Activated T-helper 1 cell treated with anti-CD3 and anti-CD28 coated beads, Interleukin-12 subunit alpha, Interleukin-12 subunit beta, Interleukin-2, Interleukin-4 antibody, amounts not matched to agents 30 ng/mL and 10 ng/mL and 1 ng/mL, durations not matched to agents 14 hours and 24 hours and 36 hours (primary cell): ENCODE measurements around the gene ADRB1. TPM values are rescaled to one million over a fixed set of nuclear protein-coding genes. Genes with fewer than 3 reads are reported as not detected.

Experiments used
- DNase-seq: peaks from one replicate; pipeline ENCODE4 v3.0.0; 2021; ENCODE audit warnings: low spot score
- H3K27ac Mint-ChIP-seq: one replicate; pipeline ENCODE4 v1.8.0; 2021; ENCODE audit warnings: mild to moderate bottlenecking, mixed read lengths
- H3K27me3 Mint-ChIP-seq: one replicate; pipeline ENCODE4 v1.8.0; 2022; ENCODE audit warnings: mild to moderate bottlenecking, moderate library complexity, mixed read lengths; ENCODE audit not compliant: insufficient read depth
- H3K36me3 Mint-ChIP-seq: one replicate; pipeline ENCODE4 v1.8.0; 2021; ENCODE audit warnings: low read depth, mixed read lengths
- H3K4me1 Mint-ChIP-seq: one replicate; pipeline ENCODE4 v1.8.0; 2021; ENCODE audit warnings: low read depth, mixed read lengths
- H3K4me3 Mint-ChIP-seq: one replicate; pipeline ENCODE4 v1.8.0; 2021; ENCODE audit warnings: mild to moderate bottlenecking, moderate library complexity, mixed read lengths
- H3K9me3 Mint-ChIP-seq: one replicate; pipeline ENCODE4 v1.8.0; 2021; ENCODE audit warnings: mixed read lengths
- intact Hi-C: fragments of 100-400 bp; cut with micrococcal nuclease; formaldehyde crosslinking; loops from one replicate; pipeline ENCODE4 v1.15.1; 2024
- total RNA-seq: library from RNA; stranded (reverse); gene quantifications from 2 replicates; pipeline ENCODE4 v1.2.3, GENCODE V29; 2022

ADRB1 gene
- total RNA-seq, 1 donor from 2014 or later = not detected

GRCh38 chr10:114048472-114048871 is 4.8 kb downstream of the ADRB1 start:
- DNase-seq = no peak
- no peaks in the 10 kb centered on the region for H3K9me3 Mint-ChIP-seq
- H3K36me3 Mint-ChIP-seq = no peaks in the 10 kb centered on the region
- H3K27me3 Mint-ChIP-seq = peaks cover 78% of the 10 kb centered on the region
- no peaks in the 10 kb centered on the region for H3K4me1 Mint-ChIP-seq
- intact Hi-C loops = no loop called here
- H3K27ac Mint-ChIP-seq = no peak overlapping the region
- no peak overlapping the region for H3K4me3 Mint-ChIP-seq

GRCh38 chr10:114051714-114052113 is 8.0 kb downstream of the ADRB1 start:
- H3K36me3 Mint-ChIP-seq = no peaks in the 10 kb centered on the region
- no peak overlapping the region for H3K4me3 Mint-ChIP-seq
- H3K9me3 Mint-ChIP-seq = no peaks in the 10 kb centered on the region
- H3K4me1 Mint-ChIP-seq = no peaks in the 10 kb centered on the region
- H3K27ac Mint-ChIP-seq = no peak overlapping the region
- intact Hi-C loops = no loop called here
- no peak for DNase-seq
- H3K27me3 Mint-ChIP-seq = peaks cover 67% of the 10 kb centered on the region

GRCh38 chr10:114052255-114052654 is 8.6 kb downstream of the ADRB1 start:
- Mint-ChIP-seq H3K27ac (no peak overlapping the region), H3K9me3 (no peaks in the 10 kb centered on the region), H3K4me3 (no peak overlapping the region), H3K27me3 (peaks cover 66% of the 10 kb centered on the region), H3K36me3 (no peaks in the 10 kb centered on the region), H3K4me1 (no peaks in the 10 kb centered on the region)
- intact Hi-C loops = no loop called here
- no peak for DNase-seq

DNA sequence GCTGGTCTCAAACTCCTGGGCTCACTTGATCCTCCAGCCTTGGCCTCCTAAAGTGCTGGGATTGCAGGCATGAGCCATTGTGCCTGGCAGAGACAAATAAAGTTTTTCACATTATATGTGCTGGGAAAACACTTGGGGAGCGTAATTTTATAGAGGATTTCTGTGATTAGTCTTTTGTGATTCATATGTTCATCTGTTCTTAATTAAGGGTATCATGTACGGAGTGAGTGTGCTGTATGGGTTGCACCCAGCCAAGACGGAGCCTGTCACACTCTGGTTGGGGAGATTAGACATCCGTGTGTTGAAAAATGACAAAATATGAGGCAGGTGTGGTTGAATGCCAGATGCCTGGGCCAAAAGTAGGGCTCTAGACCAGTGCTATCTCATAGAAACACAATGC is 10.3 kb downstream of the ADRB1 start:
- intact Hi-C loops = no loop called here
- DNase-seq = no peak
- no peak overlapping the region for H3K4me3 Mint-ChIP-seq
- H3K4me1 Mint-ChIP-seq = no peaks in the 10 kb centered on the region
- H3K9me3 Mint-ChIP-seq = no peaks in the 10 kb centered on the region
- H3K27me3 Mint-ChIP-seq = peaks cover 57% of the 10 kb centered on the region
- no peaks in the 10 kb centered on the region for H3K36me3 Mint-ChIP-seq
- H3K27ac Mint-ChIP-seq = no peak overlapping the region

- DNase-seq = no peak
- no peaks in the 10 kb centered on the region for H3K9me3 Mint-ChIP-seq
- no peak overlapping the region for H3K27ac Mint-ChIP-seq
- H3K4me1 Mint-ChIP-seq = peaks cover 7% of the 10 kb centered on the region
- no peak overlapping the region for H3K4me3 Mint-ChIP-seq
- intact Hi-C loops = no loop called here
- H3K27me3 Mint-ChIP-seq = peaks cover 38% of the 10 kb centered on the region
- H3K36me3 Mint-ChIP-seq = no peaks in the 10 kb centered on the region
Observed at GRCh38 chr10:114057855-114058254, 14.2 kb downstream of the ADRB1 start.

DNA sequence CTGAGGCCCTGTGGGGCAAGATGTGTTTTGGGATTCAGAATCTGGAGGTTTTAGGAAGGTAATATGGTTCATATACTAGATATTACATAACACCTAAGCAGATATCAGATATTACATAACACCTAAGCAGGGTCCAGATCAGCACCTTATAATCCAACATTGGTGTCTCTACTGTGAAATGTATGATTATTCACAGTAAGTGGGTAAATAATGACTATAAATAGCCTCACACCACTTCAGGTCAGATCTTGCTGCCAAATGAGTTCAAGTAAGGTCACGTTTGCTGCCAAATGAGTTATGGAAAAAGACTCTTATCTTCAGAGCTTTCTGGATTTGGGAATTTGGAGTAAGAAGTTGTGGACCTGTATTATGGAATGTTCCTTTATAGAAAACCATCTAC is 14.6 kb downstream of the ADRB1 start:
- Mint-ChIP-seq H3K4me1 (peaks cover 7% of the 10 kb centered on the region), H3K27ac (no peak overlapping the region), H3K4me3 (no peak overlapping the region), H3K36me3 (no peaks in the 10 kb centered on the region), H3K27me3 (peaks cover 39% of the 10 kb centered on the region), H3K9me3 (no peaks in the 10 kb centered on the region)
- no peak for DNase-seq
- intact Hi-C loops = no loop called here

DNA sequence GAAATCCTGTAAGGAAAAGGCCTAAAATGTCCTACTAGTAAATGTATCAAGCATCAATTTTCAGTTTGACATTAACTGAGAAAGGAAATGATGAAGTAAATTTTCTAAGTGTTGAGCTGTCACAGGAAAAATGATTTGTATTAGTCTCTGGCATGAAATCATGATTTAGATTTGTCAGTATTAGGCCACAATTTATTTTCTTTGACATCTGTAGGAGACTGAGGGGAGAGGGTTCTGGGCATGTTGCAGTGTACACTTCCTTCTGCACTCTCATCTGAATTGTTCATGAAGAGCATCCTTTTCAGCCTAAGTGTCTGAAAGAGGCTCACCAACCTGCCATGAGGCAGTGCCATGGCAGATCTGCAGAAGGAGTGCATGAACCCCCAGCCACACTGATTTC is 15.9 kb downstream of the ADRB1 start:
- H3K4me3 Mint-ChIP-seq = no peak overlapping the region
- peaks cover 7% of the 10 kb centered on the region for H3K4me1 Mint-ChIP-seq
- intact Hi-C loops = no loop called here
- peaks cover 38% of the 10 kb centered on the region for H3K27me3 Mint-ChIP-seq
- H3K9me3 Mint-ChIP-seq = no peaks in the 10 kb centered on the region
- DNase-seq = no peak
- no peaks in the 10 kb centered on the region for H3K36me3 Mint-ChIP-seq
- no peak overlapping the region for H3K27ac Mint-ChIP-seq

GRCh38 chr10:114060456-114060855 is 16.8 kb downstream of the ADRB1 start:
- intact Hi-C loops = no loop called here

DNA sequence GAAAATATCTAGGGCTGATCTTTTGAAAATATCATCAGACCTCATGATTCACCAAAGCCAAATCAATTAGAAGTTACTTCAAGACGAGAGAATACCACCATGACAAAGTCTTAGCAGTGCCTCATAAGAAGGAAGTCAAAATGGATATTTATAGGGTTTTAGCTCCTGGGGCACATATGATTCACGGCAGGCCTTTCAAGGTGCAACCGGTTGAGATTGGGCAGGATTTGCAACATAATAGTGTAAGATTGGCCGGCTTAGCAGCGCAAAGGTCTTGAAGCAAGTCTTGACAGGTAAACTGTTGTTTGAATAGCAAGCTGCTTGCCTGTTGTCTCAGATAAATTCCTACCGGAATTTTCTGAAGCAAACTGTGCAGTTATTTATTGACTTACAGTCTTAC is 17.5 kb downstream of the ADRB1 start:
- H3K27me3 Mint-ChIP-seq = peaks cover 38% of the 10 kb centered on the region
- H3K4me3 Mint-ChIP-seq = no peak overlapping the region
- no peak for DNase-seq
- no peaks in the 10 kb centered on the region for H3K9me3 Mint-ChIP-seq
- no peaks in the 10 kb centered on the region for H3K36me3 Mint-ChIP-seq
- no peak overlapping the region for H3K27ac Mint-ChIP-seq
- H3K4me1 Mint-ChIP-seq = peaks cover 7% of the 10 kb centered on the region
- intact Hi-C loops = no loop called here

More at GRCh38 chr10:114060456-114060855, 16.8 kb downstream of the ADRB1 start:
- Mint-ChIP-seq H3K4me3 (no peak overlapping the region), H3K27me3 (peaks cover 37% of the 10 kb centered on the region), H3K9me3 (no peaks in the 10 kb centered on the region), H3K27ac (no peak overlapping the region), H3K4me1 (peaks cover 7% of the 10 kb centered on the region), H3K36me3 (no peaks in the 10 kb centered on the region)
- no peak for DNase-seq

DNA sequence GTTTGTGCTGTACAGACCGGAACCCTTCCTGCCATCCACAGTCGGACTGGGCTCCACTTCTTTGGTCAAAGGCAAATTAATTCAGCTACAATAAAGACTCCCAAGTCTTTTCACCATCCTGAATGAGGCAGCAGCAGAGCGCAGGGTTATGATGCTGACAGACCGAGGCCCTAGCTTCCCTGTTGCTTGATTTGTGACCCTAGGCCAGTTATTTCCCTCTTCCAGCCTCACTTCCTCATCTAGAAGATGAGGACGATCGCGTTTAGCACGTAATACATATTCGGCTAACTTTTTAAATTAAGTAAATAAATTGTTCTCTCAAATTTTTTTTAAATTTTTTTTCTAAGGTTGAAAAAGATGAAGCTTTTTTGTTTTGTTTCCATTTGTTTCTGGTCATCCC is 18.1 kb downstream of the ADRB1 start:
- intact Hi-C loops = no loop called here
- peaks cover 38% of the 10 kb centered on the region for H3K27me3 Mint-ChIP-seq
- H3K4me3 Mint-ChIP-seq = no peak overlapping the region
- DNase-seq = no peak
- no peaks in the 10 kb centered on the region for H3K9me3 Mint-ChIP-seq
- peaks cover 9% of the 10 kb centered on the region for H3K4me1 Mint-ChIP-seq
- H3K27ac Mint-ChIP-seq = no peak overlapping the region
- no peaks in the 10 kb centered on the region for H3K36me3 Mint-ChIP-seq

DNA sequence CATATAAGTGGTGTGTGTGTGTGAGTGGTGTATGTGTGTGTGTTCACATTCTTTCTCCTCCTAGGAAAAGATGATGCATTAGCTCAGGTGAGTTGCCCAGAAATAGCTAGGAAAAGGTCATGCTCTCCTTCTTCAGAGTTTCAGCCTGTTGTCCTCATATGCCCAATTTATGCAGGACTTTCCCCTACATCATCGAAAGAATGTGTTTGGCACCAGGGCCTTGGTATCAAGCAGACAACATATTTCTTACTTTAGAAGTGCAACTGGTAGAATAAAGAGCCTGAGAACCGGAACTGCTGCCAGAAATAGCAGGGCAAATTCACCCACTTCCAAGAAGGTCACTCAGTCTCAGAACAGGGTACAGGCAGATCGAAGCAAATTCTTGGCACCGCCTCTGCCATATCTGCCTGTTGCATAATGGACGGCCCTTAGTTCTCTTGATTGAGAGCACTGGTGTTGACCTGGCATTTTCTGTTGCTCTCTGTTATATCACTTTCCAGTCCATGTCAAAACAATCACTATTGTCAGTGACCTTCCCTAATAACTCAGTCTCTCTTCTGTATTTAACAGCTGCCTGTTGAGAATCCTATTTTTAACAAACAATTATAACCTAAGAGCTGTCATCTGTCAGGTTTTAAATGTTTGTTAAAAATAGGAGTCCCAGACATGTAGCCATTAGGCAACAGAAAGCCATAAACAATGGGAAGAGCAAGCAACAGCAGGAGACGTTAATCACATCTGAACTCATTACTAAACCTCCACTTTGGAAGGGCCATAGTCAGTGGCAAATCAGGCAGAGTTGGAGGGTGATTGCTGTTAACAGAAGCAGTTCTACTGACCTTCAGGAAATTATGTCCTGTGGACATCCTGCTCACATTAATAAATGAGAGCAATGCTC is 20.7 kb downstream of the ADRB1 start:
- DNase-seq = no peak
- H3K4me1 Mint-ChIP-seq = peaks cover 21% of the 10 kb centered on the region
- H3K27ac Mint-ChIP-seq = no peak overlapping the region
- intact Hi-C loops = no loop called here
- peaks cover 3% of the 10 kb centered on the region for H3K36me3 Mint-ChIP-seq
- H3K27me3 Mint-ChIP-seq = peaks cover 26% of the 10 kb centered on the region
- H3K4me3 Mint-ChIP-seq = no peak overlapping the region
- no peaks in the 10 kb centered on the region for H3K9me3 Mint-ChIP-seq

DNA sequence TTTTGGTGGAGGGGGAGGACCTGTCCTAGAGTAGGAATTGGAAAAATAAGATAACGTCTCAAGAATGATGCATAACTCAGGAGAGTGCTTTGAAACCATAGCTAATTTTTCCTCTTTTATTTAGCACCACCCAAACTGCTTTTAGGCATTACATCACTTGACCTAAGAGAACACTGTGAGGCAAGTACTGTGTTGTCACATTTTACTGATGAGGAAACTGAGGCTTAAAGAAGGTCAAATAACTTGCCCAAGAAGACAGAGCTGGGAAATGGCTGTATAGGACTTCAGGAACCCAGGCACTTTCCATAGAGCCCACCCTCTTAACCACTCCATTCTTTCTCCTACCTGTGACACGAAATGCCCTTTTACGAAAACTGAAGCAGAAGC is 21.4 kb downstream of the ADRB1 start:
- DNase-seq = no peak
- no peak overlapping the region for H3K4me3 Mint-ChIP-seq
- no peaks in the 10 kb centered on the region for H3K9me3 Mint-ChIP-seq
- intact Hi-C loops = no loop called here
- H3K36me3 Mint-ChIP-seq = peaks cover 3% of the 10 kb centered on the region
- H3K27me3 Mint-ChIP-seq = peaks cover 23% of the 10 kb centered on the region
- H3K4me1 Mint-ChIP-seq = peaks cover 20% of the 10 kb centered on the region
- H3K27ac Mint-ChIP-seq = no peak overlapping the region

DNA sequence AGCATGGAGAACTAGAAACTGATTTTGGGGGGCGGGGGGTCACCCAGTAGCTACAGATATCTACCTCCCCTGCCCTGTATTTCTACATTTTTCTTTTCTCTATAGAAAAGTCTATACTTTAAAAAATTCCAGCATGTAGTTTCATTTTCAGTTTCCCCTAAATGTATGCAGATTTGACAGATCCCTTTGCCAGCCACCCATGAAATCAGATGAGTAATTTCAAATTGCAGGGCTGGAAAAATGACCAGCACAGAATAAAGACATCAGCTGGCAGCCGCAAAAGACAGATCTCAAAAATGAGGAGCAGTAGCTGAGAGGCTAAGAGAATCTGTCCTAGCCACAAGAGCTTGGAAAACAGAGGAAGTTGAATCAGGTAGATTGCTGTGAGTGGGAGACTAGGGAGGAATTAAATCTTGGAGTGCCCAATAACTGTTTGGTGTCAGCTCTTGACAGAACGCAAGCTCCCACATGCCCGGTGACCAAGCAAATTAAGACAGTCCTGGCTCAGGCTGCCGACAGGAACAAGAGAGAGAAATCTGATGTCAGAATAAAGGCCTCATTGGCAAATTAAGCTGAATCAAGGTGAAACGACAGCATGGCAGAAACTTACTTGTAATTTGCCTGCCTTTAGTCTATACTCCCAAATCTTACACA is 24.5 kb downstream of the ADRB1 start:
- peaks cover 3% of the 10 kb centered on the region for H3K36me3 Mint-ChIP-seq
- no peak for DNase-seq
- peaks cover 15% of the 10 kb centered on the region for H3K27me3 Mint-ChIP-seq
- H3K27ac Mint-ChIP-seq = no peak overlapping the region
- no peaks in the 10 kb centered on the region for H3K9me3 Mint-ChIP-seq
- H3K4me1 Mint-ChIP-seq = peaks cover 14% of the 10 kb centered on the region
- H3K4me3 Mint-ChIP-seq = no peak overlapping the region
- intact Hi-C loops = no loop called here
